GM12872 (cell line): ENCODE results near the gene DVL1.

Experiments used
- TF ChIP-seq, protein P1 (sequence below): IDR thresholded peaks from 3 replicates; pipeline ENCODE4 v1.5.1; 2011; ENCODE audit warnings: low read depth, mild to moderate bottlenecking, low read length, moderate library complexity; ENCODE audit not compliant: insufficient read depth

The DVL1 gene

DNA sequence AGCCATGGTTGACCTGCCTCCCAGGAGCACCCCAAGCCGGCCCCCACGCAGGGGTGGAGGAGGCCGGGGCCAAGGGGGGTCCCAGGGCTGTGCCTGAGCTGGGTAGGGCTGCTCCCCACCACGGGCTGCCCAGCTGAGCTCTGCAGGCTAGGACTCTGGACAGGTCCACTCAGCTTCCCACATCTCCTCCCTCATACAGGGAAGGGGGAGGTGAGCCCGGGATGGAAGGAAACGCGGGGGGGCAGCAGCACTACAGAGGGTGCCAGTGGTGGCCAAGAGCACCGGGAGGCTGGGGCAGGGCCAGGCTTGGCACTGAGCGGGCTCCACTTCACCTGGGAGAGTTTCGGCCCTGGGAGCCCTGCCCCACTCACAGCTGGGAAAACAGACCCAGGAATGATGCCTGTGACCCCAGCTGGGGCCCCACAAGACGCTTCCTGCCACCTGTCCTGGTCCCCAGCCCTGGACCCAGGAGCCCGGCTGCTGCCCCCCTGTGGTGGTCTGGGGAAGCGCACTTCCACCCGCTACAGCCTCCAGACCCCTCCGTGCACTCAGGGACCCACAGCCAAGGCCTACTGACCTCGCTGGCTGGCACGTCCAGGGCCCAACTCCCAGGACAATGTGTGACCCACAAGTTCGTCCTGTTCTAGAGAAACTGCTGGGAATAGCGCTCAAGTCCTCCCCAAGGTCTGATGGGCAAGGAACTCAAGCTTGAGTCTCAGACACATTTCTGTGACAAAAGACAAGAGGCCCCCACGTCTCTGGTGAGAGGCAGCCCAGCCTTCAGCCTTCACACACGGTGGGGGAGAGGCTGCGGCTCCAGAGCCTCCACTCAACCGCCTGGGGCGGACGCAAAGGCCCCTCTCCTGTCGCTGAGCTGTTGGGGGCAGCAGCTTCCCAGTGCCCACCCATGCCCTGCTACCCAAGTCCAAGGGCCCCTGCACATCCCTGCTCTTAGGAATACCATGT lies 22.8 kb upstream of the DVL1 start:
- TF ChIP-seq, protein P1, sequence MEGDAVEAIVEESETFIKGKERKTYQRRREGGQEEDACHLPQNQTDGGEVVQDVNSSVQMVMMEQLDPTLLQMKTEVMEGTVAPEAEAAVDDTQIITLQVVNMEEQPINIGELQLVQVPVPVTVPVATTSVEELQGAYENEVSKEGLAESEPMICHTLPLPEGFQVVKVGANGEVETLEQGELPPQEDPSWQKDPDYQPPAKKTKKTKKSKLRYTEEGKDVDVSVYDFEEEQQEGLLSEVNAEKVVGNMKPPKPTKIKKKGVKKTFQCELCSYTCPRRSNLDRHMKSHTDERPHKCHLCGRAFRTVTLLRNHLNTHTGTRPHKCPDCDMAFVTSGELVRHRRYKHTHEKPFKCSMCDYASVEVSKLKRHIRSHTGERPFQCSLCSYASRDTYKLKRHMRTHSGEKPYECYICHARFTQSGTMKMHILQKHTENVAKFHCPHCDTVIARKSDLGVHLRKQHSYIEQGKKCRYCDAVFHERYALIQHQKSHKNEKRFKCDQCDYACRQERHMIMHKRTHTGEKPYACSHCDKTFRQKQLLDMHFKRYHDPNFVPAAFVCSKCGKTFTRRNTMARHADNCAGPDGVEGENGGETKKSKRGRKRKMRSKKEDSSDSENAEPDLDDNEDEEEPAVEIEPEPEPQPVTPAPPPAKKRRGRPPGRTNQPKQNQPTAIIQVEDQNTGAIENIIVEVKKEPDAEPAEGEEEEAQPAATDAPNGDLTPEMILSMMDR: peak; percentile 96

DNA sequence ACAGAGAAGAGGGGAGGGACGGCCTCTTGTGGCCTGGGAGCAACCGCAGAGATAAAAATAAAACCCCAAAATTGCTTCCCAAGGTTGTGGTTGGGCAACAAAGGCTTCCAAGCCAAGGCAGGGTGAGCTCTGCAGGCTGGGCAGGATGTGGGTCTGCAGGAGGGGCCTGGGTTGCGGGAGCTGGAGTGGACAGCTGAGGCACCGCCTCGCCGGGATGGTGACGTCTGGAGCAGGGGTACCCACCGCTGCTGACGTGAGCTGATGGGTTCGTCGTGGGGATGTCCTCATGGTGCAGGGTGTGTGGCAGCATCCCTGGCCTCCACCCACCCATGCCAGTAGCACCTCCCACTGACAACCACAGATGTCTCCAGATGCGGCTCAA lies 22.1 kb upstream of the DVL1 start:
- TF ChIP-seq, protein P1: no peak

DNA sequence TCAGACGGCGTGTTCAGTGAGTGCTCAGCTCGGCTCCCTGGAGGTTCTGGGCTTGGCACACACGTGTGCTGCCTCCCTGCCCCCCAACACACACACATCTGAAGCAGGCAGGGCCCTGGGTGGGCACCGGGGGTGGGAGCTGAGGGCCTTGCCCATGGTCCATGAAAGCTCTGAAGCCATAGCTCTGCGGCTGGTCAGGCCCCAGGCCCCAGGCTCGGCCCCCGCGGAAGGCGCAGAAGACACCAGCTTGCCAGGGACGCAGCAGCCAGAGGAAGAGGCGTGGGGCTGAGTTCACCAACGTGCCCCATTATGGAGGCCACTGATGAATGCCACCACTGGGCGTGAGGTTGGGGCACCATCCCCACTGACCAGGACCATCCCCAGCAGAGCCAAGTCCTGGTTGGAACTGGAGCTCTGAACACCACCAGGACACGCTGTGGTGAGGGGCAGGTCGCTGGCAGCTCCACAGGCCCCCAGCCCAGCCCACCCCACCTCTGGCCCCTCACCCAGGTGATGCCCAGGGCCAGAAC lies 21.6 kb upstream of the DVL1 start:
- TF ChIP-seq, protein P1: no peak

DNA sequence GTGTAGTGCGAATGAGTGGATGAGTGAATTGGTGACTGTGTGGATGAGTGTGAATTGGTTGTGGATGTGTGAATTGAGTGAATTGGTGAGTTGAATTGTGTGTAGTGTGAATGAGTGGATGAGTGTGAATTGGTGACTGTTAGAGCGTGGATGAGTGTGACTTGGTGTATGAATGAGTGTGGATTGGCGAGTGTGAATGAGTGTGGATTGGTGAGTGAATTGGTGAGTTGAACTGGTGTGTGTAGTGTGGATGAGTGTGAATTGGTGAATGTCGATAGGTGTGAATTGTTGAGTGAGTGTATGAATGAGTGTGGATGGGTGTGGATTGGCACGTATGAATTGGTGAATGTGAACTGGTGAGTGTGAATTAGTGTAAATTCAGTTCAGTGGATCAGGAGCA lies 18.1 kb upstream of the DVL1 start:
- TF ChIP-seq, protein P1: no peak

DNA sequence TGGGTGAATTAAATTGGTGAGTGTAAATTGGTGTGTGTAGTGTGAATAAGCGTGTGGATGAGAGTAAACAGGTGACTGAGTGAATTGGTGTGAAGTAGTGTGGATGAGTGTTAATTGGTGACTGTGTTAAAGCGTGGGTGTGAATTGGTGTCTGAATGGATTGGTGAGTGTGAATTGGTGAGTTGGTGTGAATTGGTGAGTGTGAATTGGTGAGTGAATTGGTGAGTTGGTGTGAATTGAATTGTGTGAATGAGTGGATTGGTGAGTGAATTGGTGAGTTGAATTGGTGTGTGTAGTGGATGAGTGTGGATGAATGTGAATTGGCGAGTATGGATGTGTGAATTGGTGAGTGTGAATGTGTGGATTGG lies 17.5 kb upstream of the DVL1 start:
- TF ChIP-seq, protein P1: no peak

DNA sequence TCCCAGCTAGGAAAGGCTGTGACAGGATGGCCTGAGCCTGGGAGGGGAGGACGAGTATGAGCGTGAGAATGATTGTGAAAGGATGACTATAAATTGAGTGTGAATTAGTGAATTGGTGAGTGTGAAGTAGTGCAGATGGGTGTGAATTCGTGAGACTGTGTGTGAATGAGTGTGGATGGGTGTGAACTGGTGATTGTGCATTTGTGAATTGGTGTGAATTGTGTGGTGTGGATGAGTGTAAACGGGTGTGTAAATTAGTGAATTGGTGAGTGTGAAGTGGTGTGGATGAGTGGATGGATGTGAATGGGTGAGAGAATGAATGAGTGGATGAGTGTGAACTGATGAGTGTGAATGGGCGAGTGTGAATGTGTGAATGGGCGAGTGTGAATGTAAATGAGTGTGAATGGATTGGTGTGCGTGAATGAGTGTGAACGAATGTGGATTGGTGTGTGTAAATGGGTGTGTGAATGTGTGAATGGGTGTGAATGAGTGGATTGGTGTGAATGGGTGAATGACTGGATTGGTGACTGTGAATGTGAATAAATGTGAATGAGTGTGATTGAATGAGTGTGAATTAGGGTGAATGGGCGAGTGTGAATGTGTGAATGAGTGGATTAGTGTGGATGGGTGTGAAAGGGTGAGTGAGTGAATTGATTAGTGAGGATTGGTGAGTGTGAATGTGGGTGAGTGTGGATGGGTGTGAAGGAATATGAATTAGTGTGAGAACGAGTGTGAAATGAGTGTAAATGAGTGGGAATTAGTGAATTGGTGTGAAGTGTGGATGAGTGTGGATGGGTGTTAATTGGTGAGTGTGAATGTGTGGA lies 16.9 kb upstream of the DVL1 start:
- TF ChIP-seq, protein P1: no peak

DNA sequence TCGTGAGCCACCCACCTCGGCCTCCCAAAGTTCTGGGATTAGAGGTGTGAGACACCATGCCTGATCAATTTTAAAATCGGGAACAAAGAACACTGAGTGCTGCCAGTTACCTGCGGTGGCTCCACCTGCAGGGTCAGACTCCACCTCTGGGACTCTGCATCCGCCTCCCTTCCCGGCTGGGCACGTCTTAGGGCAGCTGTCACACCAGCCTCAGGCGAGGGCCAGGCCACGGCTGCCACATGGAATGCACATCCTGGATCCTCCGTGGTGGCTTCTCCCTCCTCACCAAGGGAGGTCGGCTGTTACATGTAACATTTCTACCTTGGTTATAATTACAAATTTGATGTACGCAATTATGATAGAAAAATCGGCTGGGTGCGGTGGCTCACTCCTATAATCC lies 15.0 kb upstream of the DVL1 start:
- TF ChIP-seq, protein P1: no peak
